Putamen (tissue), 1 donor: Measurements from ENCODE around the gene RNASE7.
A peak's percentile ranks its signal among the peaks of the same experiment; 100 is the strongest.
"Not testable (repeated sequence)": the region's sequence is repeated elsewhere in the genome, so short reads cannot be mapped to it uniquely, and the experiment has no call there.

ENCODE experiments used
- DNase-seq: peaks from one replicate; pipeline ENCODE4 v3.0.0-alpha.2; 2016; ENCODE audit warnings: low spot score

Gene RNASE7

GRCh38 chr14:21041676-21042433, at the start of gene RNASE7:
Gene RNASE7 (plus strand): TSS chr14:21042362. CDS start chr14:21042993, 631 bp downstream.
- no peak for DNase-seq

- no peak for DNase-seq
These were observed 45.6 kb upstream of the RNASE7 start for GRCh38 chr14:20996521-20996920.

DNA sequence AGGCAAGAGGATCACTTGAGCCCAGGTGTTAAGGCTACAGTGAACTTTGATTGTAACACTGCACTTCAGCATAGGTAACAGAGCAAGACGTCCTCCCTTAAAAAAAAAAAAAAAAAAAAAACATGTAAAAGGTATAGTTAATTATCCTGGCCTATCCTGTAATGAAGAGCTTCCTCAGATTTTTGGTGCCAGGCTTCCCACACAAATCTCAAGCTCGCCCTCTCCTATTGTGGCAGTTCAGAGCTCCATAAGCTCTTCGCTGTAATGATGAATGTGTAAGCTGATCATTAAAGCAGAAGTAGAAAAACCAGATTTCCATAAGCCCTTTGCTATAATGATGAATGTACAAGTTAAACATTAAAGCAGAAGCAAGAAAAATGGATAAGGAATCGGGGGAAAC, 45.0 kb upstream of the RNASE7 start:
- DNase-seq: no peak

- DNase-seq: no peak
These were observed 44.6 kb upstream of the RNASE7 start for GRCh38 chr14:20997564-20997963.

DNA sequence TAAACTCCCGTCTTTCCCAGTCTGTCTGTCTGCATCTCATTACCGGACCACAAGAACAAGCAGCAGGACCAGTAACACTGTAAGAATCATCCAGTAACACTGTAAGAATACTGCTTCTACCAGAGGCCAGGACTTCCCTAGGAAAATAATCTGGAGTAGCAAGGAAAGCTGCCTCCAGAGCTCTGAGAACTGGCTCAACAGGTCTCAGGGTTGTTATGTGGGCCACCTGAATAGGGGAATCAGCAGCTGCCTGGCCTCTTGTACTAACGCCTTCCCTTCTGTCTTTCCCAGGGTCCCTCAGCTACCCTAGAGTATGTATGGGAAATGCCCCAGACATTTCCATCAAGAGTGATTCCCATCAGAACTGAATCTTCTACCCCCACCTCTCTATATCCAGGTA, 44.0 kb upstream of the RNASE7 start:
- DNase-seq: no peak

- no peak for DNase-seq
These were observed 43.3 kb upstream of the RNASE7 start, which contains the start of gene SLC39A2 for GRCh38 chr14:20998674-20999366. Gene SLC39A2 (plus strand): TSS chr14:20999293. CDS start chr14:20999447, 154 bp downstream.

- no peak for DNase-seq
These were observed 42.6 kb upstream of the RNASE7 start for GRCh38 chr14:20999591-20999990.

GRCh38 chr14:21001218-21001617, 40.9 kb upstream of the RNASE7 start:
- DNase-seq: no peak

GRCh38 chr14:21003788-21004346, 38.3 kb upstream of the RNASE7 start:
- DNase-seq: no peak

GRCh38 chr14:21009721-21010120, 32.4 kb upstream of the RNASE7 start:
- DNase-seq: not testable (repeated sequence)

- no peak for DNase-seq
These were observed 31.0 kb upstream of the RNASE7 start for GRCh38 chr14:21011136-21011535.

- peak; percentile 94 for DNase-seq
These were observed 27.4 kb upstream of the RNASE7 start for GRCh38 chr14:21014761-21015190.

GRCh38 chr14:21015312-21015711, 26.9 kb upstream of the RNASE7 start:
- no peak for DNase-seq

DNA sequence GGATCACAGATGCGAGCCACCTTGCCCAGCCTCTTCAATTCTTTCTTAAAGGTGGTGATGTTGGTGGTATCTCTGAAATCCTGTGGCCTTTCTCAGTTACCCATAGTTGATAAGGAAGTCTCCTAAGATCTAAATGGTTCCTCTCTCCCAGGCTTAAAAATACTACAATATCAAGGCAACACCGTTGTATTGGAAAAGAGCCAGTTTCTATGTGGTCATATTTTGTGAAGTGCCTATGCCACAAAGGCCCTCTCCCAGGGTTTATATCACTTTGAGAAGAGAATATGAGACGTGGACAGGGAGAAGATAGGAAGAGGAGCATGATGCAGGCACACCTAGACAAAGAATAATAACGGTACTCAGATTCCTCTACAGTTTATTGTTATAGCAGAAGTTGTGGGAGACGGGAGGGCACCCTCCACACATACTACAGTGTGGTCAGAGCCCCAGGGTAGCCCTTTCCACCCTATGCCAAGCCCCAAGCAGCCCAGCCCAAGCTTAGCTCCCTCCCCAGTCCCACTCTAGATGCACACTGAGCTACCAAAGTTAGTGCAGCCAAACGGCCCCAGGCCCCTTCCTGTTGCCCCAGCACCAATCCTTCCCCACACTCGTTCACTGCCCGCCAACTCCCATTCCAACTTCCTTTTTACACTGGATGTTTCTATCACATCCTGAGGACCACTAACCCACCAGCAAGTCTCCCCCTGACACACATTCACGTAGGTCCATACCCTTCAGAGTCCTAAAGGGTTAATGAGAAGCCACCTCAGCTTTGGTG, 25.6 kb upstream of the RNASE7 start:
- DNase-seq: no peak

DNA sequence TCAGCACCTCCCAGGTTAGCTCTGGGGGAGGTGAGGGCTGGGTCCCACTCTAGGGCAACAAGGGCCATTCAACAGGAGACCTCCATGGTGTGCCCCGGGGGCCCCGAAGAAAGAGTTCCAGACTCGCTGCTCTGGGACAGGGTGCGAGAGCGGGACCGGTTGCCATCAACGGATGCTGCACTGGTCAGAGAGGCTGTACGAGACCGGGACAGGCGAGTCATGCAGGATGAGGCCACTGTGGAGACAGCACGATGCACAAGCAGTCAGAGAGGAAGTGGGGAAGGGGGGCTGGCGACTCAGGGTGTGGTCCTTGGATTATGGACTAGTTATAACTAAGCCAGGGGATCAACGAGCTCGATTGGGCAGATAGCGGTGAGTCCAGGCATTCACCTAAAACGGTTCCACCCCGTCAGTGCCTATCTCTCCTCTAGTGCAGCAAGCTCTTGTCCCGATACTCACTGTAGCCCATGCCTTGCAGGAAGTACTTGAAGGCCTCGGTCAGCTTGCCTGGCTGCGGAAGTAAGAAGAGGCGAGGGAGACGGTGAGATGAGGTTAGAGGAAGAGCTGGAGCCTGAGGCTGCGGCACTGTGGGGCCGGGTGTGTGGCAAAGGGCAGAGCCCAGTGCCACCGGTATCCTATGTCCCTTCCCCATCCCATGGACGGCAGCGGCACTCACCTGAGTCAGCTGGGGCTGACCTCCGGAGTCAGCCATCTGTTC, 24.5 kb upstream of the RNASE7 start:
- DNase-seq: no peak

- no peak for DNase-seq
These were observed 23.9 kb upstream of the RNASE7 start for GRCh38 chr14:21018286-21018685.

GRCh38 chr14:21018781-21019180, 23.4 kb upstream of the RNASE7 start:
- no peak for DNase-seq

GRCh38 chr14:21019366-21019765, 22.8 kb upstream of the RNASE7 start:
- no peak for DNase-seq

DNA sequence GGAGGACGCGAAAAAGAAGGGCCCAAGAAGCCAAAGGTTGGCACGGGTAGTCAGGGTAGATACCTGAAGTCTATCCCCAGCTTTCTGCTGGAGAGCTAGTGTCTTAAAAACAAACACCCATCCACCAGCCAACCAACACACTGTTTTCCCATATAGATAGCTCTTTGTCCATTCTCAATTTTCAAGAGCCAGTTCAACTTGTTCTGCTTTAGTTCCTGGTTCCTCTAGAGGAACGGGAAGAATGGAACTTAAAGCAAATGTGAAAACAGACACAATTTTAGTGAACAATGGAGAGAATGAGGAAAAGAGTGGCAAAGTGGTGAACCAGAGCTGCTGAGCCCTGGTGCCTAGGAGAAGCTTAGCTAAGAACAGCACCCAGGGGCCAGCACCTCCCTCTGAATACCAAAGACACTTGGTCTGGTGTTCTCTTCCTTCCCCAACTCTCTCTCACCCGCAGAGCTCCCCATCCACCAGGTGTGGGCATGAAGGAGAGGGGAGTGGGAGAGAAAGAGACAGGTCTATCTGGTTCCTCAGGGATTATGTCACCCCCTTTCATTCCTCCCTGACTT, 21.1 kb upstream of the RNASE7 start:
- DNase-seq: no peak

GRCh38 chr14:21022686-21023085, 19.5 kb upstream of the RNASE7 start:
- DNase-seq: no peak

GRCh38 chr14:21023174-21023573, 19.0 kb upstream of the RNASE7 start:
- no peak for DNase-seq
